Caco-2 (cell line): ENCODE measurements around the gene AMZ1. TPM values are rescaled to one million over a fixed set of nuclear protein-coding genes. Genes with fewer than 3 reads are reported as not detected.

Experiments used
- BruUV-seq: library from RNA; stranded (reverse); fragments of 400-500 nt; replicated peaks from 2 replicates; lab custom pipeline; 2021; lab: Mats Ljungman, UMichigan
- CTCF ChIA-PET: fragments of 300-600 bp; sonication (Branson Sonifier 250); formaldehyde crosslinking; loops from one replicate; lab custom pipeline; 2022; ENCODE audit warnings: antibody characterized with exemption; lab: Charles Lee
- POLR2A ChIA-PET: fragments of 300-600 bp; sonication (Branson Sonifier 250); formaldehyde crosslinking; loops from one replicate; lab custom pipeline; 2022; ENCODE audit warnings: antibody characterized with exemption; lab: Charles Lee
- DNase-seq, 2 experiments: peaks; one replicate each; pipeline versions ENCODE4 v3.0.0 to v3.0.0-alpha.2; 2020 to 2022
- H3K27me3 ChIP-seq: replicated peaks from 2 replicates; pipeline ENCODE4 v1.6.0; 2011; ENCODE audit warnings: low read length; ENCODE audit not compliant: control insufficient read depth, insufficient read depth
- H3K36me3 ChIP-seq: 2 replicates; pipeline ENCODE4 v1.5.1; 2011; ENCODE audit warnings: low read length; ENCODE audit not compliant: control insufficient read depth, insufficient read depth
- H3K4me1 ChIP-seq: fragments of 250-450 bp; sonication (Bioruptor Pico); 2 replicates; pipeline ENCODE4 v1.5.1; 2020; ENCODE audit warnings: mild to moderate bottlenecking
- H3K4me3 ChIP-seq: 2 replicates; pipeline ENCODE4 v1.5.1; 2011; ENCODE audit warnings: low read depth, mild to moderate bottlenecking, control low read depth, low read length
- H3K9me3 ChIP-seq: fragments of 250-450 bp; sonication (Bioruptor Pico); 2 replicates; pipeline ENCODE4 v1.5.1; 2020; ENCODE audit warnings: mild to moderate bottlenecking, moderate library complexity
- H3K27ac Mint-ChIP-seq: one replicate; pipeline ENCODE4 v1.8.0; 2022; ENCODE audit warnings: mixed read lengths; ENCODE audit not compliant: unreplicated experiment
- H3K27me3 Mint-ChIP-seq: one replicate; pipeline ENCODE4 v1.8.0; 2022; ENCODE audit warnings: mixed read lengths; ENCODE audit not compliant: insufficient read depth, unreplicated experiment
- H3K36me3 Mint-ChIP-seq: one replicate; pipeline ENCODE4 v1.8.0; 2022; ENCODE audit warnings: mild to moderate bottlenecking, mixed read lengths; ENCODE audit not compliant: insufficient read depth, unreplicated experiment
- H3K4me1 Mint-ChIP-seq: one replicate; pipeline ENCODE4 v1.8.0; 2022; ENCODE audit warnings: low read depth, mixed read lengths; ENCODE audit not compliant: unreplicated experiment
- H3K4me3 Mint-ChIP-seq: one replicate; pipeline ENCODE4 v1.8.0; 2022; ENCODE audit warnings: mild to moderate bottlenecking, moderate library complexity, mixed read lengths; ENCODE audit not compliant: unreplicated experiment
- H3K9me3 Mint-ChIP-seq: one replicate; pipeline ENCODE4 v1.8.0; 2022; ENCODE audit warnings: mixed read lengths; ENCODE audit not compliant: unreplicated experiment
- intact Hi-C: fragments of 100-400 bp; cut with micrococcal nuclease; formaldehyde crosslinking; loops from one replicate; pipeline ENCODE4 v1.10.0; 2022; ENCODE audit not compliant: unreplicated experiment
- total RNA-seq: library from RNA; stranded (reverse); gene quantifications from 2 replicates; pipeline ENCODE4 v1.2.3, GENCODE V29; 2022
- TF ChIP-seq, protein P1 (sequence below), 2 experiments: fragments of 200-600 bp in 1 of 2; IDR thresholded peaks; 1 replicate in 1 of 2; 2 replicates in 1 of 2; pipeline versions ENCODE4 v1.5.1 to v1.8.0; 2011 to 2022; ENCODE audit warnings: antibody characterized with exemption in 1 of 2, control low read depth in 1 of 2, inconsistent platforms in 1 of 2, low read depth in 1 of 2, low read length in 1 of 2, mild to moderate bottlenecking in 1 of 2, moderate library complexity in 1 of 2; ENCODE audit not compliant: insufficient read depth in 1 of 2, severe bottlenecking in 1 of 2, unreplicated experiment in 1 of 2

Gene AMZ1
- total RNA-seq, 1 experiment from 2014 or later: 0.11 TPM

DNA sequence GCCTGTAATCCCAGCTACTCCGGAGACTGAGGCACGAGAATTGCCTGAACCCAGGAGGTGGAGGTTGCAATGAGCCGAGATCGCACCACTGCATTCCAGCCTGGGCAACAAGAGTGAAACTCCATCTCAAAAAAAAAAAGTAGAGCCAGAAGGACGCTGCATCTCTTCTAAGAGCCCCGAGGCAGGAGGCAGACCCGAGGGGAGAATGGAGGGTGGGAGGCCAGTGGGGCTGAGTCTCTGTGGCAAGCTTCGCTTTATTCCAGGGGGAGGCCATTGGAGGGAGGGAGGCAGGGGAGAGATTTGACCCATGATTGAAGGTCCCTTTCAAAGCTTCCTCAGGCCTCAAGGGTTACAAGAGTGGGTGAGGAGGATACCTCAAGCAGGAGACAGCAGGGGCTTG lies 37.6 kb upstream of the AMZ1 start:
- ChIA-PET CTCF (no interaction called here), POLR2A (no interaction called here)
- Mint-ChIP-seq H3K27me3 (no peaks in the 10 kb centered on the region), H3K4me1 (no peaks in the 10 kb centered on the region), H3K27ac (no peak overlapping the region), H3K4me3 (no peak overlapping the region), H3K36me3 (no peaks in the 10 kb centered on the region), H3K9me3 (no peaks in the 10 kb centered on the region)
- TF ChIP-seq, protein P1, sequence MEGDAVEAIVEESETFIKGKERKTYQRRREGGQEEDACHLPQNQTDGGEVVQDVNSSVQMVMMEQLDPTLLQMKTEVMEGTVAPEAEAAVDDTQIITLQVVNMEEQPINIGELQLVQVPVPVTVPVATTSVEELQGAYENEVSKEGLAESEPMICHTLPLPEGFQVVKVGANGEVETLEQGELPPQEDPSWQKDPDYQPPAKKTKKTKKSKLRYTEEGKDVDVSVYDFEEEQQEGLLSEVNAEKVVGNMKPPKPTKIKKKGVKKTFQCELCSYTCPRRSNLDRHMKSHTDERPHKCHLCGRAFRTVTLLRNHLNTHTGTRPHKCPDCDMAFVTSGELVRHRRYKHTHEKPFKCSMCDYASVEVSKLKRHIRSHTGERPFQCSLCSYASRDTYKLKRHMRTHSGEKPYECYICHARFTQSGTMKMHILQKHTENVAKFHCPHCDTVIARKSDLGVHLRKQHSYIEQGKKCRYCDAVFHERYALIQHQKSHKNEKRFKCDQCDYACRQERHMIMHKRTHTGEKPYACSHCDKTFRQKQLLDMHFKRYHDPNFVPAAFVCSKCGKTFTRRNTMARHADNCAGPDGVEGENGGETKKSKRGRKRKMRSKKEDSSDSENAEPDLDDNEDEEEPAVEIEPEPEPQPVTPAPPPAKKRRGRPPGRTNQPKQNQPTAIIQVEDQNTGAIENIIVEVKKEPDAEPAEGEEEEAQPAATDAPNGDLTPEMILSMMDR (IDR thresholded peaks at IDR 0.05; ENCODE audit: insufficient read depth in 1 of 2, low read depth in 1 of 2, low read length in 1 of 2, severe bottlenecking in 1 of 2, unreplicated experiment in 1 of 2): no peak
- no TSS peak for BruUV-seq
- DNase-seq: no peak
- intact Hi-C loops: no loop called here
- Histone ChIP-seq H3K9me3 (no peaks in the 10 kb centered on the region), H3K4me3 (no peak overlapping the region), H3K27me3 (no peaks in the 10 kb centered on the region), H3K4me1 (no peaks in the 10 kb centered on the region), H3K36me3 (peaks cover 1% of the 10 kb centered on the region; the same call in 1 of the 2 replicates)

DNA sequence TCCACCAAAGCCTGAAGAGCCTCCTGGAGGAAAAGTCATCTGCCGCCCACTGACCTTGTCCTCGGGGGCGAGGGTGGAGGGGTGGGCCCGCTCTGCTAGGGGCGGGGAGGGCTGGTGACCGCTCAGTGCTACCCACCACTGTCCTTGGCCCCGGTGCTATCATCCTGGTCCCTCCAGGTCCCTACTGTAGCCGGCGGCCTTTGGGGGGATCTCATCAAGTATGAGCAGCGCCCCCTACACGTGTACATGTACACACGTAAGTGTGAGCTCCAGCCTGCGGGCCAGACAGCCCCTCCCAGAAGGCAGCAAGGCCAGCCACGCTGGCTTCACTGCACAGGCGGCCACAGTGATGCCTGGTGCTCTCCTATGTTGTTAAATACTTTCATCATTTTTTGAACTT lies 36.7 kb upstream of the AMZ1 start:
- H3K36me3 Mint-ChIP-seq: no peaks in the 10 kb centered on the region

DNA sequence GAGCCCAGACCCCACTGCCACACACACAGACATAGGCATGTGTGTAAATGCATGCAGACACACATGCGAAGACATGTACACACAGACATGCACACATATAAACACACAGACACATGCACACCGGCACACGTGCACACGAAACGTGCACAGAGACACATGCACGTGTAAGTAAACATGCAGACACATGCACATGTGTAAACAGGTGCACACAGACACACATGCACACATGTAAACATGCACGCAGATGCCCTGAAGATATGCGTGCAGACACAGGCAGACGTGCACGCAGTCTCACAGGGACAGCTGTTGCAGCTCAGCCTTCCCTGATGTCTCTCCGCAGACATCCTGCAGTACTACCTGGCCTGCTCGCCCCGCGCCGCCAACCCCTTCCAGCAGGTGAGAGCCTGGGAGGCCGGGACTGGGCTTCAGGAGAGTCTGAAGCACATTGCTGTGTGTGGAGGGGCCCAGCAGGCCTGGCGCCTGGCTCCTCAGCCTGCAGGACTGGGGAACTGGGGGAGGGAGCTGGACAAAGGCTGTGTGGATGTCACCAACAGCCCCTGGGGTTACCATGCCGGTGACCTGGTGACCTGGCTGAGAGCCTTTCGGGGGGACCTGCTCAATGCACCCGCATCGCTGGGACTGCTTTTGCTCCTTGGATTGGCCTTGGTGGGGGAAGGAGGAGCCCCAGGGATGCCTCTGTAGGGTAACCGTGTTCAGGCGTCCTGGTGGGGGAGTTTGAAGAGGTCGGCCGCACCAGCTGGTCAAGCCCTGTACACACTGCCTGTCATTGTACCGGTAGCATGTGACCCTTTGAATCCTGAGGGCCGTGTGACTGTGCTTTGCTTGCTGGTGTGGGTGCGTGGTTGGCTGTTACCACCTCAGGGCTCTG lies 35.9 kb upstream of the AMZ1 start:
- H3K4me1 Mint-ChIP-seq: no peaks in the 10 kb centered on the region
- no peaks in the 10 kb centered on the region for H3K9me3 ChIP-seq
- ChIA-PET POLR2A (no interaction called here), CTCF (interaction anchor here (0.6 kb wide), 1 partner anchor 21 kb away, joined by 8 read pairs; no protein-coding TSS in a partner anchor)
- intact Hi-C loops: no loop called here
- no peak overlapping the region for H3K4me3 ChIP-seq
- H3K27ac Mint-ChIP-seq: no peak overlapping the region
- no peaks in the 10 kb centered on the region for H3K9me3 Mint-ChIP-seq
- BruUV-seq: no TSS peak
- no peak for DNase-seq
- no peak overlapping the region for H3K4me3 Mint-ChIP-seq
- no peaks in the 10 kb centered on the region for H3K4me1 ChIP-seq
- TF ChIP-seq, protein P1 (IDR thresholded peaks at IDR 0.05; ENCODE audit: insufficient read depth in 1 of 2, low read depth in 1 of 2, low read length in 1 of 2, severe bottlenecking in 1 of 2, unreplicated experiment in 1 of 2): no peak
- no peaks in the 10 kb centered on the region for H3K27me3 Mint-ChIP-seq
- H3K27me3 ChIP-seq: no peaks in the 10 kb centered on the region
- H3K36me3 ChIP-seq: peaks cover 1% of the 10 kb centered on the region; the same call in 1 of the 2 replicates
- peaks cover 3% of the 10 kb centered on the region for H3K36me3 Mint-ChIP-seq

More for the DNA sequence above, 36.7 kb upstream of the AMZ1 start:
- Histone ChIP-seq H3K36me3 (peaks cover 1% of the 10 kb centered on the region; the same call in 1 of the 2 replicates), H3K4me1 (no peaks in the 10 kb centered on the region), H3K4me3 (no peak overlapping the region), H3K27me3 (no peaks in the 10 kb centered on the region), H3K9me3 (no peaks in the 10 kb centered on the region)
- Mint-ChIP-seq H3K27me3 (no peaks in the 10 kb centered on the region), H3K4me1 (no peaks in the 10 kb centered on the region), H3K9me3 (no peaks in the 10 kb centered on the region), H3K4me3 (no peak overlapping the region), H3K27ac (no peak overlapping the region)
- CTCF ChIA-PET: no interaction called here
- no TSS peak for BruUV-seq
- TF ChIP-seq, protein P1 (IDR thresholded peaks at IDR 0.05; ENCODE audit: insufficient read depth in 1 of 2, low read depth in 1 of 2, low read length in 1 of 2, severe bottlenecking in 1 of 2, unreplicated experiment in 1 of 2): no peak
- intact Hi-C loops: no loop called here
- DNase-seq: no peak
- POLR2A ChIA-PET: no interaction called here
